Activated naive CD4-positive, alpha-beta T cell treated with anti-CD3 and anti-CD28 coated beads for 36 hours (primary cell): ENCODE data around the gene EXOG. TPM values are rescaled to one million over a fixed set of nuclear protein-coding genes. Genes with fewer than 3 reads are reported as not detected.

Experiments used
- CTCF ChIA-PET: fragments of 350-600 bp; sonication (Branson Sonifier 250); formaldehyde crosslinking; loops from one replicate; lab custom pipeline; 2021; ENCODE audit warnings: antibody characterized with exemption; lab: Charles Lee
- DNase-seq: peaks from one replicate; pipeline ENCODE4 v3.0.0-alpha.2; 2020
- H3K27ac Mint-ChIP-seq: one replicate; pipeline ENCODE4 v1.8.0; 2021; ENCODE audit warnings: mild to moderate bottlenecking, mixed read lengths
- H3K27me3 Mint-ChIP-seq: one replicate; pipeline ENCODE4 v1.8.0; 2021; ENCODE audit warnings: low read depth, mixed read lengths
- H3K36me3 Mint-ChIP-seq: one replicate; pipeline ENCODE4 v1.8.0; 2021; ENCODE audit warnings: low read depth, mixed read lengths
- H3K4me1 Mint-ChIP-seq: one replicate; pipeline ENCODE4 v1.8.0; 2021; ENCODE audit warnings: low read depth, mixed read lengths
- H3K4me3 Mint-ChIP-seq: one replicate; pipeline ENCODE4 v1.8.0; 2021; ENCODE audit warnings: mild to moderate bottlenecking, moderate library complexity, mixed read lengths
- H3K9me3 Mint-ChIP-seq: one replicate; pipeline ENCODE4 v1.8.0; 2021; ENCODE audit warnings: mixed read lengths
- intact Hi-C: fragments of 100-400 bp; cut with micrococcal nuclease; formaldehyde crosslinking; loops from one replicate; pipeline ENCODE4 v1.15.1; 2023
- total RNA-seq, 2 experiments: library from RNA; stranded (reverse); gene quantifications; one replicate each; pipeline ENCODE4 v1.2.3, GENCODE V29; 2021

EXOG gene, protein sequence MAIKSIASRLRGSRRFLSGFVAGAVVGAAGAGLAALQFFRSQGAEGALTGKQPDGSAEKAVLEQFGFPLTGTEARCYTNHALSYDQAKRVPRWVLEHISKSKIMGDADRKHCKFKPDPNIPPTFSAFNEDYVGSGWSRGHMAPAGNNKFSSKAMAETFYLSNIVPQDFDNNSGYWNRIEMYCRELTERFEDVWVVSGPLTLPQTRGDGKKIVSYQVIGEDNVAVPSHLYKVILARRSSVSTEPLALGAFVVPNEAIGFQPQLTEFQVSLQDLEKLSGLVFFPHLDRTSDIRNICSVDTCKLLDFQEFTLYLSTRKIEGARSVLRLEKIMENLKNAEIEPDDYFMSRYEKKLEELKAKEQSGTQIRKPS
- total RNA-seq: 10 to 100 TPM; 15.9 to 17.3 TPM

DNA sequence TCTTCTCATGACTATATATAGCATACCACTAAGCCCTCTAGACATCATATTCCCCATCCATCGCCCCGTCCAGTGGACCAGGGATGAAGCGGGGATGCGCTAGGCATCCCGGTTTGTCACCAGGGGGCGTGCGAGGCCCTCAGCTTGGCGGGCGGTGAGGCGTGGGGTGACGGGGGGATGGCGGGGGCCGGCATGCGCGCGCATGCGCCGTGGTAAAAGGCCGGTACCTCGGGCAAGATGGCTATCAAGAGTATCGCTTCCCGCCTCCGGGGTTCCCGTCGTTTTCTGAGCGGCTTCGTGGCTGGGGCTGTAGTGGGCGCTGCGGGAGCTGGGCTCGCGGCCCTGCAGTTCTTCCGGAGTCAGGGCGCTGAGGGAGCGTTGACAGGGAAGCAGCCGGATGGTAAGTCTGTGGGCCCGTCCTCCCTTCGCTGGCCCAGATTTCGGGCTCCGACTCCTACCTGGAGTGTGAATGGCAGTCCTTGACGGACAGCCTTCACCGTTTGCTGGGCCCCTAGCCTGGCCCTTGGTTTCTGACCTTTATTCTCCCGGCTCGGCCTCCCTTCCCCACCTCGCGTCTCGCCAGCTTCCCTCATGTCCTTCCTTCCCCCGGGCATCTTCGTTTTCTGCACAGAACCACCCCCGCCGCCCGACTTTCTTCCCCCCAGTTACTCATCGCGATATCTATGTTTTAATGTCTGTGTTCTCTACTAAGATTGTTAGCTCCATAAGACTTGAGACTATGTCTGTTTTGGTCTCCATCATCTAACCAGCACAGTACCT, at the start of gene EXOG:
Gene EXOG, plus strand, starts transcription at position 210 of the 780 bp plus-strand sequence. Its CDS starts 28 bp downstream, at position 238.
- H3K27ac Mint-ChIP-seq: peak within 1 kb of the TSS; percentile 85
- H3K36me3 Mint-ChIP-seq: peaks cover 5% of the 10 kb centered on the region
- H3K4me3 Mint-ChIP-seq: peak within 1 kb of the TSS; percentile 92
- H3K4me1 Mint-ChIP-seq: peaks cover 16% of the 10 kb centered on the region
- intact Hi-C loops: loop anchor here (1.0 to 5.0 kb wide), 10 partner anchors 25 to 534 kb away; partner anchors contain the start of genes ACAA1, ACVR2B and XYLB
- DNase-seq: peak; percentile 97
- CTCF ChIA-PET: interaction anchor here (0.6 to 3.7 kb wide), 19 partner anchors 9 to 1959 kb away, joined by 3 to 33 read pairs (median 4); partner anchors contain the start of gene XYLB
- no peaks in the 10 kb centered on the region for H3K27me3 Mint-ChIP-seq
- no peaks in the 10 kb centered on the region for H3K9me3 Mint-ChIP-seq

DNA sequence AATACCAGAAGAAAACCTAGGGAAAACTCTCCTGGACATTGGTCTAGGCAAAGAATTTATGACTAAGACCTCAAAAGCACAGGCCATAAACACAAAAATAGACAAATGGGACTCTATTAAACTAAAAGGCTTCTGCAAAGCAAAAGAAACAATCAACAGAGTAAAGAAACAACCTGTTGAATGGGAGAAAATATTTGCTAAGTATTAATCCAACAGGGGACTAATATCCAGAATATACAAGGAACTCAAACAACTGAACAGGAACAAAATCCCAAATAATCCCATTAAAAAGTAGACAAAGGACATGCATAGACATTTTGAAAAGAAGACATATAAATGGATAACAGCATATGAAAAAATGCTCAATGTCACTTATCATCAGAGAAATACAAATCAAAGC, 49.3 kb upstream of the EXOG start:
- CTCF ChIA-PET: interaction anchor here (0.6 kb wide), 1 partner anchor 127 kb away, joined by 4 read pairs; no protein-coding TSS in a partner anchor
- Mint-ChIP-seq H3K4me3 (no peak overlapping the region), H3K9me3 (peaks cover 4% of the 10 kb centered on the region), H3K27ac (no peak overlapping the region), H3K36me3 (peaks cover 1% of the 10 kb centered on the region), H3K27me3 (no peaks in the 10 kb centered on the region), H3K4me1 (no peaks in the 10 kb centered on the region)
- intact Hi-C loops: no loop called here
- DNase-seq: no peak

DNA sequence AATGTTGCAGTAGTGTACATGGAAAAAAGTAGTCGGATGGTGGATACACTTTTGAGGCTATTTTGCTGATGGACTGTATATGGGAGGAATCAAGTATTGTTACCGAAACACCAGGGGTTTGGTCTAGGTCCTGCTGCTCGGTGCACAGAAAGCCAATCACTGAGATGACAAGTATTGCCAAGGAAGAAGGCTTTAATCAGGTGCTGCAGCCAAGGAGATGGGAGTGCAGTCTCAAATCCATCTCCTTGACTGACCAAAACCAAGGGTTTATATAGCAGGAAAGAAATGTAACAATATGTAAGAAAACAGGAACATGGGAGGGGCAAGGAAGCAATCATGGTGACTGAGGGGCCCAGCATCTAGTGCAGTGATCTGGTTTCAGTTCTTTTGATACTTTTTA, 45.3 kb upstream of the EXOG start:
- CTCF ChIA-PET: no interaction called here
- Mint-ChIP-seq H3K4me1 (peaks cover 2% of the 10 kb centered on the region), H3K4me3 (no peak overlapping the region), H3K27ac (no peak overlapping the region), H3K27me3 (no peaks in the 10 kb centered on the region), H3K36me3 (peaks cover 3% of the 10 kb centered on the region), H3K9me3 (peaks cover 4% of the 10 kb centered on the region)
- DNase-seq: no peak
- intact Hi-C loops: loop anchor here (5.0 kb wide), 1 partner anchor 414 kb away; the partner anchor contains the start of gene DLEC1

DNA sequence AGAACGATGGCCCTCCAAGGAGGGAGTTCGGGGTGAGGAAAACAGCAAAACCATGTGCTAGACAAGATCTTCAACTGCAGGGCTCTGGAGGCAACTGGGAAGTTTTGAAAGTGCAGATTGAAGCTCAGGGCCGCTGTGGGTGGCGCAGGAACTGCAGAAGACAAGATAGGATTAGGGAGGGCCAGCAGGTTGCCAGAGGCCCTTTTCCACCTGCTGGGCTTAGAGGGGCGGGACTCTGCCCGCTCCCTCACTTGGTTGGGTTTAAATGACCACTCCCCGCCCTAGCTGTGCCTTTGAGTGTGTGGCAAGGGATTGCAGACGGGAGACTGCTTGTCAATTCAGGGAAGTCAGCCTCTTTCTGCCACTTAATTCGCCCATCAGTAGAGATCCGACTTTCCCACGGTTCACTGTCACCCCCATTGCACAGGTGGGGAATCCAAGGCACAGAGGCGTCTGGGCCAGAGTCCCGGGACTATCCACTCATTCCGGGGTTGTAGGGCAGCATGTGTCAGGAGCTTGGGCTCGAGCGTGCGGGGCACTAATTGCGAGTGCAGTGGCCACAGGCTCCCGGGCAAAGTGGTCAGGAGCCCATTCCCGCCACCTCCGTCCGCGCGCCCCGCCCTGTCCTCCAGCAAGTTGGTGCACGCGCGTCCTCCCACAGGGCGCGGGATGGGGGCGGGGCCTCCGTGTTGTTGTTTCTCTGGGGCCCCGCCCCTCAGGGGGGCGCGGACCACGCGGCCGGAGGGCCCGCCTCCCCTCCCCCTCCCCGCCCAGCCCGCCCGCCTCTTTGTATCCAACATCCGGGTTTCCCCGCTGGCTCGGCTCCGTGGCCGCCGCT, 42.8 kb upstream of the EXOG start, which contains the start of gene ACVR2B:
Gene ACVR2B, plus strand, starts transcription at position 816 of the 838 bp plus-strand sequence. CDS start 433 bp downstream, outside the sequence.
- intact Hi-C loops: loop anchor here (1.0 to 5.0 kb wide), 2 partner anchors 43 to 416 kb away; partner anchors contain the start of genes DLEC1 and EXOG
- H3K4me1 Mint-ChIP-seq: peaks cover 2% of the 10 kb centered on the region
- peak within 1 kb of the TSS; percentile 74 for H3K27ac Mint-ChIP-seq
- H3K36me3 Mint-ChIP-seq: peaks cover 3% of the 10 kb centered on the region
- CTCF ChIA-PET: interaction anchor here (1.2 kb wide), 1 partner anchor 27 kb away, joined by 3 read pairs; no protein-coding TSS in a partner anchor
- peak within 1 kb of the TSS; percentile 96 for H3K4me3 Mint-ChIP-seq
- DNase-seq: peak; percentile 74
- no peaks in the 10 kb centered on the region for H3K27me3 Mint-ChIP-seq
- peaks cover 4% of the 10 kb centered on the region for H3K9me3 Mint-ChIP-seq

DNA sequence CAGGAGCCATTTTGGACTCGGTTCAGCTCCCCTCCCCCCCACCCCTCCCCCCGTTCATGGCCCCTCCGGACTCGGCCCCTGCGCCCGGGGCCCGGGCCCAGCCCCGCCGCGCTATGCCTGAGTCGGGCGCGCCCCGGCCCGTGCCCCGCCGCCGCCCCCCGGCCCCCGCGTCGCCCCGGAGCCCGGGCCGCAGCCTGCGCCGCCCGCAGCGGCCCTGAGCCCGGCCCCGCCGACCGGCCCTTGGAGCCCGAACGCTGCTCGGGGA, 42.3 kb upstream of the EXOG start:
- DNase-seq: no peak
- peak overlapping the region; percentile 96 for H3K4me3 Mint-ChIP-seq
- no peak overlapping the region for H3K27ac Mint-ChIP-seq
- H3K9me3 Mint-ChIP-seq: peaks cover 4% of the 10 kb centered on the region
- H3K4me1 Mint-ChIP-seq: peaks cover 2% of the 10 kb centered on the region
- peaks cover 3% of the 10 kb centered on the region for H3K36me3 Mint-ChIP-seq
- H3K27me3 Mint-ChIP-seq: no peaks in the 10 kb centered on the region
- intact Hi-C loops: loop anchor here (1.0 to 5.0 kb wide), 6 partner anchors 42 to 459 kb away; partner anchors contain the start of genes ACAA1, DLEC1, EXOG and OXSR1
- CTCF ChIA-PET: no interaction called here

DNA sequence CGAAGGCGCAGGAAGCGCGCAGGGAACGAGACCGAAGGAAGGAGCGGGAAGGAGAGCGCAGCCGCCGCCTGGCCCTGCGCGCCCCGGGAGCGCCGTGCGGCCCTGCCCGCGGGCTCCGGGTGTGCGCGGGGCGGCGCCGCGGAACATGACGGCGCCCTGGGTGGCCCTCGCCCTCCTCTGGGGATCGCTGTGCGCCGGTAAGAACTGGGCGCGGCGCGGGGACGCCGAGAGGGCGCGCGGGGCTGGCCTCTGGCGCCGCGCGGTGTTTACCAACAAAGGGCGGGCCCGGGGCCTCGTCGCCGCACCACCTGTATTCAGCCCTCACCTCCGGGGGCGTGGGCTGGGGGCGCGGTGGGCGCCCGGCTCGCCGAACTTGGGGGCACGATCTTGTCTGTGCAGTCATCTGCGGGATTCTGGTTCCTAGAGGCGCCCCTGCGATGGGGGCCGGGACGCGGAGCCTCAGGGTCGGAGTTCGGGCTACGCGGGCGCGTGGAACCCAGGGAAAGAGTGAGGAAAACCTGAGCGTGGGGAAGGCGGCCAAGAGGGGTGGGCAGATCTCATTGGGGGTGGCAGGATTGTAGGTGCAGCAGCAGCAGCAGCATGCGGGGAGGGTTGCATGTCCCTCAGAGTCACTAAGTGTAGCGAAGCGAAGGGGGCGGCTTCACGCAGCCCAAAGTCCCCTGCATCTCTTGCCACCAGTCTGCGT, 41.8 kb upstream of the EXOG start:
- intact Hi-C loops: loop anchor here (1.0 to 5.0 kb wide), 5 partner anchors 108 to 460 kb away; partner anchors contain the start of genes ACAA1, DLEC1, OXSR1 and XYLB
- H3K4me1 Mint-ChIP-seq: peaks cover 2% of the 10 kb centered on the region

DNA sequence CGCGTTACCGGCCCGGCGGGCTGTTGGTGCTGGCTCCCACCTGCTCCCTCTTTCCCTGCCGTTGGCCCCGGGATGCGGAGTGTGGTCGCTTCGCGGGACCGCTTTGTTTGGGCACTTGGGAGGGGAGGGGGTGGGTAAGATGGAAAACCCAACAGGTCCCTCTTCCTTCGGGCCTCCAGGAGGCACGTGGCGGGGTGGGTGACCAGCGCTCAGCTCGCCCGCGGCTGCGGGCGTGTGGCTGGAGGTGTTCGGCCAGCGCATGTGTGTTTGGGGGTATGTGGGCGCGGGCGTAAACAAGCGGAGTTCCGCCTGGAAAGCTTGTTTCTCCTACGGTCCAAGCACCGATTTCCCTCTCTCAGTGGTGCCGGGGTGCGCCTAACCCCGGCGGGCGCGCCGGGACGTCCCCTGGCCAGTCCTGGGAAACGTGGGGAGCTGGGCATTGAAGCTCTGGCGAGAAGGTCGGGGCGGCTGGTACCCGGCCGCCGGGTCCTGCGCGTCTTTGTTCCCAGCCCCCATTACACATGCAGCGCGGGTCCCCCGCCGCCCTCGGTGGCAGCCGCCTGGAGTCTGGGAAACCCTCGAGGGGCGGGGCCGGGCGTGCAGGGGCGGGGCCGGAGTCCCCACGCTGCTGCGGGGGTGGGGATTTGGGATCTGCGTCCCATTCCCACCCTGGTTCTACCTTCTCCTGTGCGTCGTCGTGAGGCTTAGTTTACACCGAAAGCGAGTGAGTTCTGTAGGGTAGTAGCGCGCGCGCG, 41.1 kb upstream of the EXOG start:
- no peak for DNase-seq
- Mint-ChIP-seq H3K27me3 (no peaks in the 10 kb centered on the region), H3K27ac (no peak overlapping the region), H3K4me3 (peak overlapping the region; percentile 96), H3K4me1 (peaks cover 2% of the 10 kb centered on the region), H3K36me3 (peaks cover 3% of the 10 kb centered on the region), H3K9me3 (peaks cover 4% of the 10 kb centered on the region)
- CTCF ChIA-PET: interaction anchor here (1.5 to 1.6 kb wide), 3 partner anchors 25 to 111 kb away, joined by 3 to 6 read pairs (median 6); partner anchors contain the start of gene XYLB
- intact Hi-C loops: loop anchor here (1.0 to 5.0 kb wide), 5 partner anchors 109 to 460 kb away; partner anchors contain the start of genes ACAA1, DLEC1, OXSR1 and XYLB

More for the DNA sequence above, 41.8 kb upstream of the EXOG start:
- H3K27me3 Mint-ChIP-seq: no peaks in the 10 kb centered on the region
- H3K9me3 Mint-ChIP-seq: peaks cover 4% of the 10 kb centered on the region
- peak; percentile 20 for DNase-seq
- H3K4me3 Mint-ChIP-seq: peak overlapping the region; percentile 96
- peaks cover 3% of the 10 kb centered on the region for H3K36me3 Mint-ChIP-seq
- H3K27ac Mint-ChIP-seq: peak overlapping the region; percentile 74
- CTCF ChIA-PET: interaction anchor here (1.6 kb wide), 1 partner anchor 26 kb away, joined by 6 read pairs; no protein-coding TSS in a partner anchor

DNA sequence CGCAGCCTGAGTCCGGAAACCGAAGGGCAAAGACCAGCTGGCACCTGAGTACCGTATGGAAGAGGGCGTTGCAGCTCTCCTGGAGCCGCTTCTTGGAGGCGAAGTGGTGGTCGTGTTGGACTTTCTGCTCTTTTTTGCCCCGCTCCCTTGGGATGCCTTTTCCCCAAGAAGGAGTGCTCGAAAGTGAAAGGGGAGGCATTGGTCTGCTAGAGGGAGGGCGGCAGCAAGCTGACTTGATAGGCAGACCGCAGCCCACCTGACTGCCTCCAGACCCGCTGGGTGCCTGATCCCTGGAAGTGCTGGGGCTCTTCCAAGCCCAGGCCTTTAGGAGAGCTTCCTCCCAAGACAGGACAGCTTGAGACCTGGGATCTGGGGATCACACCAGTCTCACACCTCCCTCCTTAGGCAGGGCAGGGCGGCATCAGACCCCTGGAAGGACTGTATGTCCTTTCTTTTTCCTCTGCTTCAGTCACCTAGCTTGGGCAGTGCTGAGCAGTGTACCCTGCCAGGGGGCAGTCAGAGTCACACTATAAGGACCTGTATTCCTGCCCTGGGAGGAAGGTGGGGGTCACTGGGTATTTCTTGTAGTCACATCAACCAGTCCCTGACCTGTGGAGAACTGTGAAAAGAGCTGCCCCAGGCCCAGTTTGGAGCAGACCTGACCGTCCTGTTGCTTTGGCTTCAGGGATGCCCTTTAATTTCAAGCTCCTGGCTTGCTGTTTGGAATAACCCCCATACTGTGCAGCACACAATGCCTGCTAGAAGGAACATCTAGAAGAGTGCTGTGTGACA, 40.3 kb upstream of the EXOG start:
- DNase-seq: peak; percentile 61
- Mint-ChIP-seq H3K9me3 (peaks cover 2% of the 10 kb centered on the region), H3K27ac (no peak overlapping the region), H3K4me3 (peak overlapping the region; percentile 96), H3K36me3 (peaks cover 3% of the 10 kb centered on the region), H3K27me3 (no peaks in the 10 kb centered on the region), H3K4me1 (peaks cover 2% of the 10 kb centered on the region)
- CTCF ChIA-PET: interaction anchor here (1.3 to 1.6 kb wide), 4 partner anchors 24 to 459 kb away, joined by 3 to 6 read pairs (median 4); partner anchors contain the start of gene XYLB
- intact Hi-C loops: loop anchor here (2.0 kb wide), 2 partner anchors 319 to 461 kb away; partner anchors contain the start of gene ACAA1

DNA sequence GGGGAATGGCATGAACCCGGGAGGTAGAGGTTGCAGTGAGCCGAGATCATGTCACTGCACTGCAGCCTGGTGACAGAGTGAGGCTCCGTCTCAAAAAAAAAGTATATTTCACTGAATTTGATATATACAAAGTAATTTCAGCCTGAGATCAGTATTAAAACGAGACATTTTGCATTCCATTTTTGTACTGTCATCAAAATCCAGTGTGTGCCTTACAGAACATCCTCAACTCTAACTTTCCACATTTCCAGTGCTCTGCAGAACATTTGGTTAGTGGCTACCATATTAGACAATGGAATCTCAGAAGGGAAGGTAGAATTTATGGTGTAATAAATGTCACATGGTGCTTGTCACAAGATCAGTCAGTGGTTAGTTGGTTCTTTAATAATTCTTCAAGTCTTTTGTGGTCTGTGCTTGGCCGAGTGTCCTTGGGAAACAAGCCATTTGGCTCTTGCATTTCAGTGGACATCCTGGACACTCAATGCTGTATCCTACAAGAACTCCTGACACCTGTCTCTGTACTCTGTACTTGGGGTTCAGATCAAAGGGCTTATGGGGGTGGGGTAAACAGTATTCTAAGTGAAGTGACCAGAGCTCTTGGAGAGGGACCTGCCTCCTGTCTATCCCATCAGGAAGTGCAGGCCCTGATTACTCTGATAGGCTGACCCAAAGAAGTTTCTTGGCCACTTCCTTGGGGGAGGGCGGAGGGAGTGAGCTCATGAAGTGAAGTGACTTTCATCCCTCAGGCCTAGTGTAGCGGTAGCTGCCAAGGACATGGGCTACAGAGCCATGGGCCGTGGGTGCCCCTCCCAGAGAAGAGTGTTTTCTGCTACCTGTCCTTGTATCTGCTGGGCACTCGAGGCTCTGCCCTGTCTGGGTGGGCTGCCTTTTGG, 38.8 kb upstream of the EXOG start:
- Mint-ChIP-seq H3K27me3 (no peaks in the 10 kb centered on the region), H3K27ac (no peak overlapping the region), H3K4me3 (no peak overlapping the region), H3K36me3 (peaks cover 1% of the 10 kb centered on the region), H3K9me3 (no peaks in the 10 kb centered on the region), H3K4me1 (peaks cover 2% of the 10 kb centered on the region)
- CTCF ChIA-PET: interaction anchor here (1.3 kb wide), 1 partner anchor 461 kb away, joined by 3 read pairs; no protein-coding TSS in a partner anchor
- intact Hi-C loops: no loop called here
- no peak for DNase-seq
